H9 (cell line): ENCODE measurements around the gene PIGL. TPM values are rescaled to one million over a fixed set of nuclear protein-coding genes. Genes with fewer than 3 reads are reported as not detected.

Source experiments
- DNase-seq: peaks from one replicate; pipeline ENCODE4 v3.0.0-alpha.2; 2017
- H2AFZ ChIP-seq: one replicate; pipeline ENCODE4 v1.6.1; 2013; ENCODE audit warnings: mild to moderate bottlenecking, low read length, control low read depth, moderate library complexity
- H2AK5ac ChIP-seq: 2 replicates; pipeline ENCODE4 v1.6.1; 2013; ENCODE audit warnings: low read length, control low read depth, mixed read lengths; ENCODE audit not compliant: insufficient read length
- H2BK120ac ChIP-seq: one replicate; pipeline ENCODE4 v1.6.1; 2013; ENCODE audit warnings: low read depth, mild to moderate bottlenecking, low read length, control low read depth, inconsistent platforms; ENCODE audit not compliant: poor library complexity, severe bottlenecking
- H2BK12ac ChIP-seq: 2 replicates; pipeline ENCODE4 v1.6.1; 2013; ENCODE audit warnings: low read length, control low read depth, mixed read lengths, low read depth; ENCODE audit not compliant: insufficient read length
- H2BK15ac ChIP-seq: 2 replicates; pipeline ENCODE4 v1.6.1; 2013; ENCODE audit warnings: low read depth, low read length, control low read depth
- H2BK20ac ChIP-seq: one replicate; pipeline ENCODE4 v1.6.1; 2013; ENCODE audit warnings: low read depth, mild to moderate bottlenecking, low read length, control low read depth, inconsistent platforms; ENCODE audit not compliant: poor library complexity, severe bottlenecking
- H2BK5ac ChIP-seq: 2 replicates; pipeline ENCODE4 v1.6.1; 2013; ENCODE audit warnings: low read length, control low read depth, mixed read lengths; ENCODE audit not compliant: insufficient read length
- H3K14ac ChIP-seq: 2 replicates; pipeline ENCODE4 v1.6.1; 2013; ENCODE audit warnings: low read length, control low read depth; ENCODE audit not compliant: insufficient read depth
- H3K18ac ChIP-seq: 2 replicates; pipeline ENCODE4 v1.6.1; 2013; ENCODE audit warnings: low read depth, mild to moderate bottlenecking, mixed read lengths, low read length, control low read depth; ENCODE audit not compliant: insufficient read length
- H3K23ac ChIP-seq: 2 replicates; pipeline ENCODE4 v1.6.1; 2013; ENCODE audit warnings: low read length, control low read depth, mixed read lengths, low read depth; ENCODE audit not compliant: insufficient read length
- H3K23me2 ChIP-seq: 2 replicates; pipeline ENCODE4 v1.6.1; 2013; ENCODE audit warnings: low read depth, mild to moderate bottlenecking, mixed read lengths, low read length, control low read depth; ENCODE audit not compliant: insufficient read length, poor library complexity, severe bottlenecking
- H3K27ac ChIP-seq: 2 replicates; pipeline ENCODE4 v1.5.1; 2013; ENCODE audit warnings: low read length, control low read depth, mixed read lengths, low read depth; ENCODE audit not compliant: insufficient read length
- H3K27me3 ChIP-seq: 2 replicates; pipeline ENCODE4 v1.6.1; 2013; ENCODE audit warnings: low read length, control low read depth, inconsistent platforms; ENCODE audit not compliant: insufficient read depth
- H3K4ac ChIP-seq: 2 replicates; pipeline ENCODE4 v1.6.1; 2013; ENCODE audit warnings: low read depth, mild to moderate bottlenecking, control low read depth, inconsistent platforms, low read length, moderate library complexity
- H3K4me1 ChIP-seq: 2 replicates; pipeline ENCODE4 v1.6.1; 2013; ENCODE audit warnings: low read length, control low read depth, inconsistent platforms; ENCODE audit not compliant: insufficient read depth
- H3K4me2 ChIP-seq: 2 replicates; pipeline ENCODE4 v1.6.1; 2013; ENCODE audit warnings: low read length, control low read depth, mixed read lengths; ENCODE audit not compliant: insufficient read length, insufficient read depth
- H3K56ac ChIP-seq: 2 replicates; pipeline ENCODE4 v1.6.1; 2013; ENCODE audit warnings: low read depth, mild to moderate bottlenecking, mixed read lengths, low read length, control low read depth; ENCODE audit not compliant: insufficient read length
- H3K79me1 ChIP-seq: 2 replicates; pipeline ENCODE4 v1.6.1; 2013; ENCODE audit warnings: low read depth, mild to moderate bottlenecking, moderate library complexity, low read length, control low read depth, inconsistent platforms; ENCODE audit not compliant: insufficient read depth, poor library complexity, severe bottlenecking
- H3K79me2 ChIP-seq: 2 replicates; pipeline ENCODE4 v1.6.1; 2013; ENCODE audit warnings: low read length, control low read depth, inconsistent platforms; ENCODE audit not compliant: insufficient read depth
- H3K9ac ChIP-seq: 2 replicates; pipeline ENCODE4 v1.6.1; 2013; ENCODE audit warnings: low read length, control low read depth, mixed read lengths; ENCODE audit not compliant: insufficient read length; ENCODE audit errors: extremely low read depth
- H3K9me3 ChIP-seq: one replicate; pipeline ENCODE4 v1.6.1; 2013; ENCODE audit warnings: low read depth, low read length, inconsistent platforms; ENCODE audit not compliant: control insufficient read depth
- H3T11ph ChIP-seq: one replicate; pipeline ENCODE4 v1.6.1; 2013; ENCODE audit warnings: mild to moderate bottlenecking, low read length, control low read depth, inconsistent platforms
- H4K20me1 ChIP-seq: one replicate; pipeline ENCODE4 v1.6.1; 2013; ENCODE audit not compliant: control insufficient read depth, insufficient read length, insufficient read depth
- H4K5ac ChIP-seq: 2 replicates; pipeline ENCODE4 v1.6.1; 2013; ENCODE audit warnings: low read depth, mild to moderate bottlenecking, mixed read lengths, low read length, control low read depth; ENCODE audit not compliant: insufficient read length
- H4K8ac ChIP-seq: replicated peaks from 2 replicates; pipeline ENCODE4 v1.6.1; 2013; ENCODE audit warnings: low read length, control low read depth, mixed read lengths, low read depth; ENCODE audit not compliant: insufficient read length
- H4K91ac ChIP-seq: 2 replicates; pipeline ENCODE4 v1.6.1; 2013; ENCODE audit warnings: low read depth, mild to moderate bottlenecking, moderate library complexity, mixed read lengths, low read length, control low read depth; ENCODE audit not compliant: insufficient read length
- H3K27ac Mint-ChIP-seq, 3 experiments: 2 replicates in 2 of 3; 3 replicates in 1 of 3; pipeline ENCODE4 v1.8.0; 2020 to 2021; ENCODE audit warnings: mixed read lengths in 3 of 3, mild to moderate bottlenecking in 1 of 3, moderate library complexity in 1 of 3
- H3K27me3 Mint-ChIP-seq: 2 replicates; pipeline ENCODE4 v1.8.0; 2021; ENCODE audit warnings: low read depth, mild to moderate bottlenecking, moderate library complexity, mixed read lengths
- H3K36me3 Mint-ChIP-seq, 3 experiments: 2 replicates in 2 of 3; 3 replicates in 1 of 3; pipeline ENCODE4 v1.8.0; 2020 to 2021; ENCODE audit warnings: low read depth in 3 of 3, mixed read lengths in 3 of 3; ENCODE audit not compliant: insufficient read depth in 1 of 3
- H3K4me1 Mint-ChIP-seq, 2 experiments: 2 replicates each; pipeline ENCODE4 v1.8.0; 2020; ENCODE audit warnings: mixed read lengths in 2 of 2
- H3K4me3 Mint-ChIP-seq, 2 experiments: 2 replicates in 1 of 2; 3 replicates in 1 of 2; pipeline ENCODE4 v1.8.0; 2020 to 2021; ENCODE audit warnings: mild to moderate bottlenecking in 2 of 2, mixed read lengths in 2 of 2, moderate library complexity in 1 of 2
- H3K9me3 Mint-ChIP-seq, 2 experiments: 2 replicates in 1 of 2; 3 replicates in 1 of 2; pipeline ENCODE4 v1.8.0; 2020; ENCODE audit warnings: mild to moderate bottlenecking in 2 of 2, mixed read lengths in 2 of 2, moderate library complexity in 1 of 2
- CTCF ChIP-seq: fragments of 200-600 bp; sonication (generic); conservative IDR thresholded peaks from 3 replicates; pipeline ENCODE4 v1.8.0; 2021; ENCODE audit warnings: antibody characterized with exemption, mild to moderate bottlenecking
- WGBS: extraction: QIAGEN DNeasy Blood & Tissue Kit; methylation state at CpG from one replicate; pipeline ENCODE4 v1.1.7; 2013; ENCODE audit warnings: missing lambda C conversion rate, low lambda C conversion rate, mixed read lengths; ENCODE audit not compliant: insufficient read length; ENCODE audit errors: extremely low coverage; 5-methylcytosine and 5-hydroxymethylcytosine counted together
- total RNA-seq: library from RNA; stranded (reverse); gene quantifications from 2 replicates; pipeline ENCODE4 v1.2.1, GENCODE V29; 2021

Gene PIGL
- total RNA-seq, 1 experiment from 2014 or later = 21.6 TPM

GRCh38 chr17:16363749-16364536 lies 146.9 kb downstream of the PIGL start:
- DNase-seq = peak; percentile 87
- Histone ChIP-seq H4K8ac (no peak overlapping the region), H2BK20ac (no peak overlapping the region), H3K18ac (no peak overlapping the region), H3K56ac (no peak overlapping the region), H3K4me2 (no peak overlapping the region), H4K5ac (no peak overlapping the region), H4K20me1 (no peaks in the 10 kb centered on the region), H3K4me1 (no peaks in the 10 kb centered on the region), H2BK120ac (no peak overlapping the region), H3K9ac (no peak overlapping the region), H3K79me2 (no peaks in the 10 kb centered on the region), H4K91ac (no peak overlapping the region), H2BK12ac (no peak overlapping the region), H3K23me2 (no peaks in the 10 kb centered on the region), H3K23ac (no peak overlapping the region), H2AK5ac (no peak overlapping the region), H3K27ac (no peak overlapping the region), H3T11ph (no peak overlapping the region), H3K4ac (no peak overlapping the region), H2BK15ac (no peak overlapping the region), H2AFZ (no peak overlapping the region), H2BK5ac (no peak overlapping the region), H3K9me3 (no peaks in the 10 kb centered on the region), H3K14ac (no peak overlapping the region), H3K27me3 (no peaks in the 10 kb centered on the region), H3K79me1 (no peaks in the 10 kb centered on the region)
- Mint-ChIP-seq H3K27me3 (peaks cover 1% of the 10 kb centered on the region), H3K27ac (no peak overlapping the region), H3K9me3 (no peaks in the 10 kb centered on the region), H3K36me3 (no peaks in the 10 kb centered on the region), H3K4me3 (peak overlapping the region in 1 of 2 experiments; percentile 9; a peak in 1 of 5 replicates), H3K4me1 (peaks cover 0 to 5% of the 10 kb centered on the region in 2 experiments; a peak in 2 of 4 replicates)
- no CpG with 5 or more reads among the region's 6 CpGs for WGBS
- peak; percentile 93 for TF ChIP-seq CTCF
